Kidney epithelial cell (primary cell): ENCODE results near the gene RSAD1. TPM values are rescaled to one million over a fixed set of nuclear protein-coding genes. Genes with fewer than 3 reads are reported as not detected.
A peak's percentile ranks its signal among the peaks of the same experiment; 100 is the strongest.

ENCODE experiments used
- DNase-seq: peaks from one replicate; pipeline ENCODE4 v3.0.0-alpha.2; 2010; ENCODE audit warnings: low read depth
- H3K27me3 ChIP-seq: 2 replicates; pipeline ENCODE4 v1.6.0; 2011; ENCODE audit warnings: low read length; ENCODE audit not compliant: control insufficient read depth, insufficient read depth
- H3K36me3 ChIP-seq: 2 replicates; pipeline ENCODE4 v1.5.1; 2011; ENCODE audit warnings: low read length; ENCODE audit not compliant: control insufficient read depth, insufficient read depth
- H3K4me3 ChIP-seq: 2 replicates; pipeline ENCODE4 v1.5.1; 2011; ENCODE audit warnings: low read depth, mild to moderate bottlenecking, control low read depth, low read length
- CTCF ChIP-seq: IDR thresholded peaks from 2 replicates; pipeline ENCODE4 v1.5.1; 2011; ENCODE audit warnings: mild to moderate bottlenecking, moderate library complexity, low read length, control low read depth, inconsistent platforms; ENCODE audit not compliant: insufficient read depth, poor library complexity, severe bottlenecking
- total RNA-seq: library from RNA; depleted of rRNA; stranded (reverse); fragments of >200 nt; gene quantifications from 2 replicates; pipeline ENCODE4 v1.2.3, GENCODE V29; 2015

The RSAD1 gene
- total RNA-seq, 1 donor from 2014 or later: 28.4 TPM

DNA sequence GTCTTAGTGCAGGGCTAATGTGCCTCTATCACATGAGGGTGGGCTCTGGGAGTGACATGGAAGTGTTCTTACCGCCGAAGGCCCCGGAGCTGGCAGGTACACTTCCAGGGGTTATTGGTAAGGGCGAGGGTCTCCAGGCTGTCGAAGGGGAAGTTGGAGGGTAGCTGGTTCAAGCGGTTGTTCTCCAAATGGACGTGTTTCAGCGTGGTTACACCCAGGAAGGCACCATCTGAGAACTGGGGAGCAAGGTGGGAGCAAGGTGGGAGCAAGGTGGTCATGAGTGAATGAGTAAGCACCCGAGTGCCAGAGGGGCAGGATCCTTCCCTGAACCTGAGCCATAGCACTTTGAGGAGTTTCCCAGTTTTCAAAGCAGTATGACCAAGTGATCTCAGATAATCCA is 13.0 kb upstream of the RSAD1 start:
- DNase-seq: no peak
- peaks cover 35% of the 10 kb centered on the region for H3K27me3 ChIP-seq
- TF ChIP-seq CTCF: no peak
- H3K36me3 ChIP-seq: no peaks in the 10 kb centered on the region
- no peak overlapping the region for H3K4me3 ChIP-seq

- no peak for TF ChIP-seq CTCF
- Histone ChIP-seq H3K27me3 (peaks cover 36% of the 10 kb centered on the region), H3K36me3 (no peaks in the 10 kb centered on the region), H3K4me3 (no peak overlapping the region)
- no peak for DNase-seq
Observed at GRCh38 chr17:50466371-50467113, 12.1 kb upstream of the RSAD1 start.

- Histone ChIP-seq H3K36me3 (no peaks in the 10 kb centered on the region), H3K4me3 (no peak overlapping the region), H3K27me3 (peaks cover 36% of the 10 kb centered on the region)
- TF ChIP-seq CTCF: no peak
- no peak for DNase-seq
Observed at GRCh38 chr17:50467114-50467854, 11.4 kb upstream of the RSAD1 start.

DNA sequence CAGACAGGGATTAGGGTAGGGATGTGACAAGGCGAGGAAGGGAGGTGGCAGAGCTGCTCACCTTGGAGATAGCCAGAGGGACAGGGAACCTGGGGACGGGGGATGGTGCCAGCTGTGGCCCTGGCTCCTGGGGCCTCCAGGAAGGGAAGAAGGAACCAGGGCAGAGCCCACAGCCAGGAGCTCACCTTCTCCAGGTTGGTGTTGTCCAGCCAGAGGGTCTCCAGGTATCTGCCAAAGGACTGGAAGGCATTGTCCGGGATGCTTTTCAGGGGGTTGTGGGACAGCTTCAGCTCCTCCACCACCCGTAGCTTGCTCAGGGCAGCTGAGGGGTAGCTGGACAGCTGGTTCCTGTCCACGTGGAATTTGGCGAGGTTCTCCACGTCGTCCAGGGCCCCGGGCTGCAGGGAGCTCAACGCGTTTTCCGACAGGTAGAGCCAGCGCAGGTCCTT is 10.8 kb upstream of the RSAD1 start:
- DNase-seq: no peak
- Histone ChIP-seq H3K4me3 (no peak overlapping the region), H3K36me3 (no peaks in the 10 kb centered on the region), H3K27me3 (peaks cover 36% of the 10 kb centered on the region)
- no peak for TF ChIP-seq CTCF

DNA sequence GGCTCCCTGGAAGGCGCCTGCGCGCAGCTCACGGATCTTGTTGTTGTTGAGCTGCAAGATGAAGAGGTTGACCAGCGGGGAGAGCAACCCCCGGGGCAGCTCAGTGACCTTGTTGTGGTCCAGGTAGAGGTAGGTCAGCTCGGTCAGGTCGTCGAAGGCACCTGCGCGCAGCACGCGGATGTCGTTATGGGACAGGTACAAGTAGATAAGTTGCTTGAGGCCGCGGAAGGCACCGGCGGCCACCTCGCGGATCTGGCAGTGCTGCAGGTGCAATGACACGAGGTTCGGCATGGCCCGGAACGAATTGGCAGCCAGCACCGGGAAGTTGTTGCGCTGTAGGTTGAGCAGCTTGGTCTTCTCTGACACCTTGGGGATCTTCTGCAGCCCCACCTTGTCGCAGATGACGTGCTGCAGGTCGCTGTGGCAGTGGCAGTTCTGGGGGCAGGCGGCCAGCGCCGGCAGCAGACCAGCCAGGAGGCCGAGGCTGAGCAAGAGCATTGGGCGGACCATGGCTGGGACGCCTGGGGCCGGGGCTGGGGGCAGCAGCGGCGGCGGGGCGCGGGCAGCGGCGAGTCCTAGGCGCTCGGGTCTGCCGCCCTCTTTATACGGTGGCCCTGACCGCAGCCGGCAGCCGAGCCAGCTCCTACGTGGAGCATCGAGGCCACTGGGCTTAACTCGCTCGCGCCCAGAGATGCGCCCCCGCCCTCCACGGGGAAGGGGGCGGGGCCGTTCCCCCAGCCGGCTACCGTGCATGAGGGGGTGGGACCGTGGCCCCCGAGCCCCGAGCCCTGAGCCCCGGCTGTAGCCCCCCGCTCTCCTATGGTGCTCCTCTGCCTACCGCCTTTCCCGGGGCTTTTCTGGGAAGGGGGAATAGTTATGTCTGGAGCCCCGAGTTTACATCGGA is 10.1 kb upstream of the RSAD1 start, which contains the start of gene CHAD:
TSS of gene CHAD (minus strand) at position 577 of the 904 bp plus-strand sequence. CDS start at position 510, 67 bp downstream.
- H3K27me3 ChIP-seq: peaks cover 36% of the 10 kb centered on the region
- DNase-seq: no peak
- H3K4me3 ChIP-seq: peak within 1 kb of the TSS; percentile 6
- TF ChIP-seq CTCF: no peak
- no peaks in the 10 kb centered on the region for H3K36me3 ChIP-seq
